Measurements from ENCODE around the gene HOXD3. TPM values are rescaled to one million over a fixed set of nuclear protein-coding genes. Genes with fewer than 3 reads are reported as not detected.

HOXD3 gene
- total RNA-seq, 1 donor from 2014 or later, result not detected

- H3K79me2 ChIP-seq (ENCODE audit: insufficient read depth, low read length), result no peaks in the 10 kb centered on the region
- H3K36me3 ChIP-seq (ENCODE audit: insufficient read depth, low read length), result no peaks in the 10 kb centered on the region
- DNase-seq (ENCODE audit: low read depth) (no peak), FAIRE-seq (no peak)
- H3K27me3 ChIP-seq (ENCODE audit: insufficient read depth, low read length), result peaks cover 99% of the 10 kb centered on the region
- H3K9ac ChIP-seq (ENCODE audit: low read length), result no peak overlapping the region
- H3K36me3 Mint-ChIP-seq (ENCODE audit: low read depth, unreplicated experiment), result peaks cover 5% of the 10 kb centered on the region
- H3K9me3 Mint-ChIP-seq (ENCODE audit: unreplicated experiment), result peaks cover 30% of the 10 kb centered on the region
- TF ChIP-seq EZH2 (IDR thresholded peaks at IDR 0.05; ENCODE audit: insufficient read depth, low read length) (no peak), CTCF (IDR thresholded peaks at IDR 0.05; ENCODE audit: insufficient read depth, low read depth, low read length) (no peak)
- no peak overlapping the region for H3K4me3 Mint-ChIP-seq (ENCODE audit: unreplicated experiment)
- H3K4me3 ChIP-seq (ENCODE audit: insufficient read depth, low read depth, low read length), result no peak overlapping the region
- H3K27me3 Mint-ChIP-seq (ENCODE audit: low read depth, unreplicated experiment), result peaks cover 90% of the 10 kb centered on the region
- no peak overlapping the region for H3K27ac Mint-ChIP-seq (ENCODE audit: unreplicated experiment)
- H3K27ac ChIP-seq (ENCODE audit: low read depth, low read length), result no peak overlapping the region
- no peaks in the 10 kb centered on the region for H3K4me1 Mint-ChIP-seq (ENCODE audit: low read depth, unreplicated experiment)
- no peaks in the 10 kb centered on the region for H4K20me1 ChIP-seq (ENCODE audit: insufficient read depth, low read length)
- H3K9me3 ChIP-seq (ENCODE audit: insufficient read depth, low read depth, low read length), result peaks cover 6% of the 10 kb centered on the region
- H3K4me2 ChIP-seq (ENCODE audit: low read length), result no peak overlapping the region
- H2AFZ ChIP-seq (ENCODE audit: low read depth, low read length), result no peak overlapping the region
- no peaks in the 10 kb centered on the region for H3K4me1 ChIP-seq (ENCODE audit: insufficient read depth, low read length)
Measured at GRCh38 chr2:176114930-176115625, 42.0 kb upstream of the HOXD3 start.

GRCh38 chr2:176115883-176116813 lies 41.0 kb upstream of the HOXD3 start, which contains the start of gene HOXD10:
Gene HOXD10 (plus strand): TSS chr2:176116778. CDS start chr2:176116834, 56 bp downstream.
- Histone ChIP-seq H3K27me3 (ENCODE audit: insufficient read depth, low read length) (peaks cover 99% of the 10 kb centered on the region), H3K79me2 (ENCODE audit: insufficient read depth, low read length) (no peaks in the 10 kb centered on the region), H2AFZ (ENCODE audit: low read depth, low read length) (no peak within 1 kb of the TSS), H3K4me2 (ENCODE audit: low read length) (no peak within 1 kb of the TSS), H3K36me3 (ENCODE audit: insufficient read depth, low read length) (no peaks in the 10 kb centered on the region), H4K20me1 (ENCODE audit: insufficient read depth, low read length) (no peaks in the 10 kb centered on the region), H3K4me1 (ENCODE audit: insufficient read depth, low read length) (no peaks in the 10 kb centered on the region), H3K9ac (ENCODE audit: low read length) (no peak within 1 kb of the TSS), H3K4me3 (ENCODE audit: insufficient read depth, low read depth, low read length) (no peak within 1 kb of the TSS), H3K27ac (ENCODE audit: low read depth, low read length) (no peak within 1 kb of the TSS), H3K9me3 (ENCODE audit: insufficient read depth, low read depth, low read length) (peaks cover 9% of the 10 kb centered on the region)
- Mint-ChIP-seq H3K4me1 (ENCODE audit: low read depth, unreplicated experiment) (no peaks in the 10 kb centered on the region), H3K4me3 (ENCODE audit: unreplicated experiment) (no peak within 1 kb of the TSS), H3K9me3 (ENCODE audit: unreplicated experiment) (peaks cover 36% of the 10 kb centered on the region), H3K27ac (ENCODE audit: unreplicated experiment) (peak within 1 kb of the TSS; percentile 84), H3K27me3 (ENCODE audit: low read depth, unreplicated experiment) (peaks cover 90% of the 10 kb centered on the region), H3K36me3 (ENCODE audit: low read depth, unreplicated experiment) (peaks cover 5% of the 10 kb centered on the region)
- FAIRE-seq (no peak), DNase-seq (ENCODE audit: low read depth) (no peak)
- TF ChIP-seq EZH2 (IDR thresholded peaks at IDR 0.05; ENCODE audit: insufficient read depth, low read length), result peak; percentile 89
- no peak for TF ChIP-seq CTCF (IDR thresholded peaks at IDR 0.05; ENCODE audit: insufficient read depth, low read depth, low read length)

Data from astrocyte (in vitro differentiated cells and primary cell).